Cerebellar cortex (tissue), 1 donor: ENCODE results near the gene PPCDC.

Experiments used
- DNase-seq: peaks from one replicate; pipeline ENCODE4 v3.0.0-alpha.2; 2015; ENCODE audit warnings: low spot score

Gene PPCDC

GRCh38 chr15:75023181-75023871, at the start of gene PPCDC:
PPCDC (plus strand) TSS chr15:75023590; CDS start chr15:75028319, 4,729 bp downstream.
- peak; percentile 98 for DNase-seq

GRCh38 chr15:74976159-74976558, 47.2 kb upstream of the PPCDC start:
- no peak for DNase-seq

GRCh38 chr15:74977599-74977998, 45.8 kb upstream of the PPCDC start:
- DNase-seq, result no peak

GRCh38 chr15:74978077-74978476, 45.3 kb upstream of the PPCDC start:
- no peak for DNase-seq

GRCh38 chr15:74978503-74978902, 44.9 kb upstream of the PPCDC start:
- no peak for DNase-seq

- DNase-seq, result no peak
These were observed 41.2 kb upstream of the PPCDC start for GRCh38 chr15:74982183-74982582.

- DNase-seq, result no peak
These were observed 39.6 kb upstream of the PPCDC start for GRCh38 chr15:74983725-74984231.

GRCh38 chr15:74988007-74988800, 35.2 kb upstream of the PPCDC start:
- DNase-seq, result peak; percentile 43

- DNase-seq, result no peak
These were observed 33.9 kb upstream of the PPCDC start for GRCh38 chr15:74989527-74989926.

- DNase-seq, result no peak
These were observed 30.8 kb upstream of the PPCDC start for GRCh38 chr15:74992619-74993018.

- DNase-seq, result no peak
These were observed 29.2 kb upstream of the PPCDC start for GRCh38 chr15:74994236-74994635.

GRCh38 chr15:74994685-74995084, 28.7 kb upstream of the PPCDC start:
- DNase-seq, result no peak

- peak; percentile 97 for DNase-seq
These were observed 28.1 kb upstream of the PPCDC start, which contains the start of gene SCAMP5 for GRCh38 chr15:74995182-74995778. SCAMP5 (plus strand) TSS chr15:74995563; CDS start chr15:75011840, 16,277 bp downstream.

- DNase-seq, result peak; percentile 80
These were observed 27.3 kb upstream of the PPCDC start for GRCh38 chr15:74995779-74996765.

GRCh38 chr15:74997141-74997540, 26.2 kb upstream of the PPCDC start:
- no peak for DNase-seq

- DNase-seq, result no peak
These were observed 25.8 kb upstream of the PPCDC start for GRCh38 chr15:74997543-74997942.

GRCh38 chr15:75001310-75001709, 22.1 kb upstream of the PPCDC start:
- no peak for DNase-seq

GRCh38 chr15:75002398-75002797, 21.0 kb upstream of the PPCDC start:
- no peak for DNase-seq

- DNase-seq, result no peak
These were observed 16.2 kb upstream of the PPCDC start for GRCh38 chr15:75007216-75007615.

GRCh38 chr15:75008221-75008625, 15.2 kb upstream of the PPCDC start:
- DNase-seq, result no peak

- DNase-seq, result no peak
These were observed 14.6 kb upstream of the PPCDC start for GRCh38 chr15:75008629-75009326.
